HCT116 (cell line): Measurements from ENCODE around the gene MYO3B. TPM values are rescaled to one million over a fixed set of nuclear protein-coding genes. Genes with fewer than 3 reads are reported as not detected.
"Not testable (repeated sequence)": the region's sequence is repeated elsewhere in the genome, so short reads cannot be mapped to it uniquely, and the experiment has no call there.

Experiments
- ATAC-seq: fragments of 200-7000 bp; cut with Tn5 transposase; 2 replicates; pipeline ENCODE4 v1.9.1; 2020; ENCODE audit warnings: mild to moderate bottlenecking, moderate library complexity
- BruUV-seq: library from RNA; stranded (reverse); fragments of 400-500 nt; replicated peaks from 2 replicates; lab custom pipeline; 2021; lab: Mats Ljungman, UMichigan
- CTCF ChIA-PET: fragments of 300-600 bp; sonication (Branson Sonifier 250); formaldehyde crosslinking; loops from one replicate; lab custom pipeline; 2021; ENCODE audit warnings: antibody characterized with exemption; lab: Charles Lee
- POLR2A ChIA-PET: fragments of 300-600, 350-600 bp; sonication (Branson Sonifier 250); formaldehyde crosslinking; loops from one replicate; lab custom pipeline; 2021; ENCODE audit warnings: antibody characterized with exemption; lab: Charles Lee
- RAD21 ChIA-PET, 2 experiments: fragments of 300-600 bp; sonication (Branson Sonifier 250); formaldehyde crosslinking; loops; one replicate each; lab custom pipeline; 2023; ENCODE audit warnings: low total read pairs in 2 of 2; ENCODE audit not compliant: uncharacterized antibody in 2 of 2, unreplicated experiment in 2 of 2, low non-redundant PET in 1 of 2; lab: Charles Lee
- DNase-seq: peaks from one replicate; pipeline ENCODE4 v3.0.0-alpha.2; 2010; ENCODE audit warnings: low read depth, low spot score
- H2AFZ ChIP-seq: fragments of 200-600 bp; shearing (Covaris generic), sonication (generic); 2 replicates; pipeline ENCODE4 v1.6.1; 2017; ENCODE audit warnings: low read depth, mixed run types, mixed read lengths, antibody characterized with exemption, low read length; ENCODE audit not compliant: poor library complexity, severe bottlenecking
- H3K27ac ChIP-seq: 2 replicates; pipeline ENCODE4 v1.5.1; 2012; ENCODE audit warnings: low read depth, low read length
- H3K27me3 ChIP-seq: fragments of 200-600 bp; sonication (generic); 2 replicates; pipeline ENCODE4 v1.6.1; 2016; ENCODE audit warnings: mixed run types, low read length, mixed read lengths; ENCODE audit not compliant: insufficient read depth
- H3K36me3 ChIP-seq, 2 experiments: fragments of 200-500 bp in 1 of 2; fragments of 200-600 bp in 1 of 2; sonication (Bioruptor generic) in 1 of 2; sonication (generic) in 1 of 2; 2 replicates each; pipeline versions ENCODE4 v1.5.1 to v1.6.1; 2014 to 2016; ENCODE audit warnings: low read length in 2 of 2, inconsistent platforms in 1 of 2, mixed read lengths in 1 of 2, mixed run types in 1 of 2; ENCODE audit not compliant: insufficient read depth in 2 of 2, control insufficient read depth in 1 of 2
- H3K4me1 ChIP-seq, 2 experiments: fragments of 200-600 bp in 1 of 2; sonication (generic) in 1 of 2; 2 replicates each; pipeline versions ENCODE4 v1.5.1 to v1.6.1; 2012 to 2017; ENCODE audit warnings: low read length in 2 of 2, inconsistent platforms in 1 of 2, mild to moderate bottlenecking in 1 of 2, mixed read lengths in 1 of 2, mixed run types in 1 of 2, moderate library complexity in 1 of 2; ENCODE audit not compliant: insufficient read depth in 2 of 2, control insufficient read depth in 1 of 2
- H3K4me2 ChIP-seq: fragments of 200-600 bp; sonication (generic); 2 replicates; pipeline ENCODE4 v1.6.1; 2017; ENCODE audit warnings: mixed run types, low read length, mixed read lengths
- H3K4me3 ChIP-seq, 2 experiments: fragments of 200-600 bp in 1 of 2; sonication (generic) in 1 of 2; replicated peaks in 1 of 2; 2 replicates each; pipeline ENCODE4 v1.5.1; 2011 to 2016; ENCODE audit warnings: low read length in 2 of 2, control low read depth in 1 of 2, low read depth in 1 of 2, mild to moderate bottlenecking in 1 of 2, mixed read lengths in 1 of 2, mixed run types in 1 of 2
- H3K79me2 ChIP-seq: fragments of 200-600 bp; sonication (generic); 2 replicates; pipeline ENCODE4 v1.6.1; 2017; ENCODE audit warnings: mild to moderate bottlenecking, mixed run types, low read length, moderate library complexity, mixed read lengths; ENCODE audit not compliant: insufficient read depth
- H3K9ac ChIP-seq: fragments of 200-600 bp; sonication (generic); 2 replicates; pipeline ENCODE4 v1.6.1; 2016; ENCODE audit warnings: low read length, mixed read lengths
- H3K9me2 ChIP-seq: fragments of 200-600 bp; sonication (generic), shearing (Covaris generic); 2 replicates; pipeline ENCODE4 v1.6.1; 2017; ENCODE audit warnings: mixed run types, mild to moderate bottlenecking, moderate library complexity; ENCODE audit not compliant: insufficient read depth
- H3K9me3 ChIP-seq, 2 experiments: fragments of 200-500 bp in 1 of 2; fragments of 200-600 bp in 1 of 2; sonication (Bioruptor generic) in 1 of 2; sonication (generic) in 1 of 2; 2 replicates each; pipeline ENCODE4 v1.6.1; 2014 to 2017; ENCODE audit warnings: low read length in 2 of 2, mixed read lengths in 2 of 2, inconsistent platforms in 1 of 2, low read depth in 1 of 2, mild to moderate bottlenecking in 1 of 2, mixed run types in 1 of 2, moderate library complexity in 1 of 2; ENCODE audit not compliant: control insufficient read depth in 1 of 2, insufficient read depth in 1 of 2
- H4K20me1 ChIP-seq: fragments of 200-600 bp; sonication (generic), shearing (Covaris generic); 2 replicates; pipeline ENCODE4 v1.6.1; 2017; ENCODE audit warnings: mixed run types, mild to moderate bottlenecking, moderate library complexity; ENCODE audit not compliant: insufficient read depth
- CBX3 ChIP-seq: IDR thresholded peaks from 2 replicates; pipeline ENCODE4 v1.6.1; 2012; ENCODE audit warnings: low read depth
- EGR1 ChIP-seq: IDR thresholded peaks from 2 replicates; pipeline ENCODE4 v1.6.1; 2012; ENCODE audit warnings: low read depth
- JUND ChIP-seq: IDR thresholded peaks from 2 replicates; pipeline ENCODE4 v1.6.1; 2012
- ZNF274 ChIP-seq: fragments of 200-500 bp; sonication (Bioruptor generic); IDR thresholded peaks from 2 replicates; pipeline ENCODE4 v1.6.1; 2014; ENCODE audit warnings: mild to moderate bottlenecking, low read depth, low read length, inconsistent platforms
- intact Hi-C: fragments of 100-400 bp; cut with micrococcal nuclease; formaldehyde crosslinking; loops from 2 replicates; pipeline ENCODE4 v1.10.0; 2022
- total RNA-seq: library from RNA; stranded (reverse); gene quantifications from one replicate; pipeline ENCODE4 v1.2.1, GENCODE V29; 2021; ENCODE audit not compliant: unreplicated experiment
- TF ChIP-seq, protein P1 (sequence below): IDR thresholded peaks from 2 replicates; pipeline ENCODE4 v1.6.1; 2012; ENCODE audit warnings: low read depth

The MYO3B gene
- total RNA-seq, 1 experiment from 2014 or later: not detected

DNA sequence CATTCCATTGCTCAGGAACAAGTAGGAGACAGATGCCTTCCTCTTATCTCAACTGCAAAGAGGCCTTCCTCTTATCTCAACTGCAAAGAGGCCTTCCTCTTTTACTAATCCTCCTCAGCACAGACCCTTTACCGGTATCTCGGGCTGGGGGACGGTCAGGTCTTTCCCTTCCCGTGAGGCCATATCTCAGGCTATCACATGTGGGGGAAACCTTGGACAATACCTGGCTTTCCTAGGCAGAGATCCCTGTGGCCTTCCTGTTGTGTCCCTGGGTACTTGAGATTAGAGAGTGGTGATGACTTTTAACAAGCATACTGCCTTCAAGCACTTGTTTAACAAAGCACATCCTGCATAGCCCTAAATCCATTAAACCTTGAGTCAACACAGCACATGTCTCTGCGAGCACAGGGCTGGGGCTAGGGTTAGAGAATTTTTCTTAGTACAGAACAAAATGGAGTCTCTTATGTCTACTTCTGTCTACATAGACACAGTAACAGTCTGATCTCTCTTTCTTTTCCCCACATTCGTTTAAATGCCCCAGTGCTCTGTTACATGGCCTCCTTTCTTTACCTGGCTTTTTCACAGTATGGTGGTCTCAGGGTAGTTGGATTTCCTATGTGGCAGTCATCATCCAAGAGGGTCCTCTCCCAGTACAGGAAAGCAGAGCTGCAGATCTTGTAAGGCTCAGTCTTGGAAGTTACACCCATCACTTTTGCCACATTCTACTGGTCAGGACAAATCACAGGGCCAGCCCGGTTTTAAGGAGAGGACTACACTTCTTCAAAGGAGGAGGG, 86.0 kb downstream of the MYO3B start:
- H3K9me2 ChIP-seq, H3K9me3 ChIP-seq, H3K27ac ChIP-seq, BruUV-seq, H3K9ac ChIP-seq, intact Hi-C loops, H2AFZ ChIP-seq, DNase-seq, H3K4me3 ChIP-seq, RAD21 ChIA-PET, H4K20me1 ChIP-seq, H3K79me2 ChIP-seq, POLR2A ChIA-PET, ATAC-seq, H3K36me3 ChIP-seq, H3K4me1 ChIP-seq, CTCF ChIA-PET, H3K4me2 ChIP-seq, H3K27me3 ChIP-seq: not testable (repeated sequence)

DNA sequence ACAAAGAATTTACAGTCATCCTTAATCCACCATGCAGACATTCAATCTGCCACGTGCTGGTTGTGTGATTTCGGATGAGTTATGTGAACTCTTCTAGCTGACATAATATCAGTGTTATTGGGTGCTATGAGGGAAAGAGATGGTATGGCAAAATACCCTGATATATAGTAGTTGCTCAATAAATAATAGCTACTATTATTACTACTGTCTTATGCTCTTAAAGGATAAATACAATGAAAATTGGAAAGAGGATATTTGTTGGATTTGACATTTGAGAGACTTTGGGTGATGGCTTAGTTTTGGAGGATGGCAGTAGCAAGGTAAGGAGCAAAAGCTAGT, 86.5 kb downstream of the MYO3B start:
- Histone ChIP-seq H3K4me3 (no peak overlapping the region), H3K9me3 (no peaks in the 10 kb centered on the region), H3K4me1 (no peaks in the 10 kb centered on the region), H3K27me3 (no peaks in the 10 kb centered on the region), H3K79me2 (no peaks in the 10 kb centered on the region), H3K4me2 (no peak overlapping the region), H3K27ac (no peak overlapping the region), H2AFZ (no peak overlapping the region), H3K9me2 (no peaks in the 10 kb centered on the region), H4K20me1 (no peaks in the 10 kb centered on the region), H3K36me3 (no peaks in the 10 kb centered on the region), H3K9ac (no peak overlapping the region)
- ChIA-PET CTCF (no interaction called here), POLR2A (no interaction called here), RAD21 (no interaction called here)
- DNase-seq (no peak), ATAC-seq (no peak)
- intact Hi-C loops: no loop called here
- no TSS peak for BruUV-seq
- no peak for TF ChIP-seq EGR1
- TF ChIP-seq, protein P1, sequence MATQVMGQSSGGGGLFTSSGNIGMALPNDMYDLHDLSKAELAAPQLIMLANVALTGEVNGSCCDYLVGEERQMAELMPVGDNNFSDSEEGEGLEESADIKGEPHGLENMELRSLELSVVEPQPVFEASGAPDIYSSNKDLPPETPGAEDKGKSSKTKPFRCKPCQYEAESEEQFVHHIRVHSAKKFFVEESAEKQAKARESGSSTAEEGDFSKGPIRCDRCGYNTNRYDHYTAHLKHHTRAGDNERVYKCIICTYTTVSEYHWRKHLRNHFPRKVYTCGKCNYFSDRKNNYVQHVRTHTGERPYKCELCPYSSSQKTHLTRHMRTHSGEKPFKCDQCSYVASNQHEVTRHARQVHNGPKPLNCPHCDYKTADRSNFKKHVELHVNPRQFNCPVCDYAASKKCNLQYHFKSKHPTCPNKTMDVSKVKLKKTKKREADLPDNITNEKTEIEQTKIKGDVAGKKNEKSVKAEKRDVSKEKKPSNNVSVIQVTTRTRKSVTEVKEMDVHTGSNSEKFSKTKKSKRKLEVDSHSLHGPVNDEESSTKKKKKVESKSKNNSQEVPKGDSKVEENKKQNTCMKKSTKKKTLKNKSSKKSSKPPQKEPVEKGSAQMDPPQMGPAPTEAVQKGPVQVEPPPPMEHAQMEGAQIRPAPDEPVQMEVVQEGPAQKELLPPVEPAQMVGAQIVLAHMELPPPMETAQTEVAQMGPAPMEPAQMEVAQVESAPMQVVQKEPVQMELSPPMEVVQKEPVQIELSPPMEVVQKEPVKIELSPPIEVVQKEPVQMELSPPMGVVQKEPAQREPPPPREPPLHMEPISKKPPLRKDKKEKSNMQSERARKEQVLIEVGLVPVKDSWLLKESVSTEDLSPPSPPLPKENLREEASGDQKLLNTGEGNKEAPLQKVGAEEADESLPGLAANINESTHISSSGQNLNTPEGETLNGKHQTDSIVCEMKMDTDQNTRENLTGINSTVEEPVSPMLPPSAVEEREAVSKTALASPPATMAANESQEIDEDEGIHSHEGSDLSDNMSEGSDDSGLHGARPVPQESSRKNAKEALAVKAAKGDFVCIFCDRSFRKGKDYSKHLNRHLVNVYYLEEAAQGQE: no peak
- no peak for TF ChIP-seq ZNF274
- TF ChIP-seq JUND: no peak
- no peak for TF ChIP-seq CBX3
